ENCODE measurements around the gene TBCK.

TBCK gene

DNA sequence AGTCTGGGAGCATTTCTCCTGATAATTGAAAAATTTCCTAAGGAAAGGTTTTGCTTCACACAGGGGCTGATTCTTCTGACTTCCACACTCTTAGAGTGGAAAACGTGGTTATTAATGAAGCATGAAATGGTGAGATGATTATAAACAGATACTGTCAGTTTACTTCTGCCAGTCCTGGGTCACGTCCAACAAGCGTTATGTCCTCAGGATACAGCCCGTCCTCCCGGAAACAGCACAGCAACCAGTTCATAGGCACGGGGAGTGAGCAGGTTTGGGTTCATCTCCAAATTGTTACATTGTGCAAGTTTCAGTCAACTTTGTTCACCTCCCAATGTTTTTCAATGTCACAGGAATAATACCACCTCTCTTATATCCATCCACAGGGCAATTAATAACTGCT is 321.9 kb downstream of the TBCK start:
- Histone ChIP-seq H3K4me3 (ENCODE audit: low read length, poor library complexity, severe bottlenecking) (no peak overlapping the region), H2AFZ (ENCODE audit: low read length) (no peak overlapping the region), H3K27me3 (ENCODE audit: insufficient read depth, low read length, poor library complexity, severe bottlenecking) (no peaks in the 10 kb centered on the region), H3K9me3 (ENCODE audit: insufficient read depth, low read depth, low read length) (no peaks in the 10 kb centered on the region), H3F3A (ENCODE audit: low read depth) (no peaks in the 10 kb centered on the region), H3K79me2 (ENCODE audit: insufficient read depth, low read length) (no peaks in the 10 kb centered on the region), H3K9ac (ENCODE audit: low read depth, low read length, poor library complexity, severe bottlenecking) (no peak overlapping the region), H3K4me1 (ENCODE audit: insufficient read depth, low read length, poor library complexity, severe bottlenecking) (peaks cover 4% of the 10 kb centered on the region), H3K9me2 (replicated peaks; ENCODE audit: low read depth, low read length) (no peaks in the 10 kb centered on the region), H3K4me2 (ENCODE audit: low read depth, low read length, poor library complexity, severe bottlenecking) (no peak overlapping the region), H3K36me3 (ENCODE audit: insufficient read depth, low read length) (no peaks in the 10 kb centered on the region), H4K20me1 (ENCODE audit: insufficient read depth, low read length, poor library complexity, severe bottlenecking) (no peaks in the 10 kb centered on the region)
- TF ChIP-seq EZH2phosphoT487 (IDR thresholded peaks at IDR 0.05; ENCODE audit: borderline replicate concordance) (no peak), CTCF (conservative IDR thresholded peaks at IDR 0.05; ENCODE audit: low read length) (no peak)

DNA sequence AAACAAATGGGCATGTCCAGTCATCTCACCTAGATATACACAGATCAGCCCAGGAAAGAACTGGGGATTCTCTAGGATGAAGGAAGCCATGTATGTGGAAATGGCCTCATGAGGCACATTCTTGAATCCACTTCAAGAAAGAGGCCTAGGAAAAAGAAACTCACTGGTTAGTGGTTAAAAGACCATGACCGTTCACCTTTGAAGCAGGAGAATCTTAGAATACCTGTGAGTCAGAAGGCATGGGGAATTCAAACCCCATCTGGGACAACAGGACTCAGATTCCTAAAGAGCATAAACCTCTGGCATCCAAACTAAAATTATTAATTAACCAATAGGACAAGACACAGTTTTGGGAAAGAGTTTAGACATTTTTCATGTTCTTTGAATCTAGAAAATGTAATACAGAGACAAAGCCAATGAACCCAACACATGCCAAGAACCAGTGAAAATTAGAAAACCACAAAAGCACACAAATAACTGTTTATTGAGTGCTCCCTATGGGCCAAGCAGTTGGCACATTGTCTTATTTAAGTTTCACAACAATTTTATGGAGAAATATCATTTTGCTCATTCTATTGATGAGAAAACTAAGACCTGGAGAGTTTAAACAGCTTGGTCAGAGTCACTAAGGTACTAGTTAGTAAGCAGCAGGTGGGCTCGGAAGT is 323.2 kb downstream of the TBCK start:
- Histone ChIP-seq H4K20me1 (ENCODE audit: insufficient read depth, low read length, poor library complexity, severe bottlenecking) (no peaks in the 10 kb centered on the region), H3K4me3 (ENCODE audit: low read length, poor library complexity, severe bottlenecking) (no peak overlapping the region), H3K36me3 (ENCODE audit: insufficient read depth, low read length) (no peaks in the 10 kb centered on the region), H3K79me2 (ENCODE audit: insufficient read depth, low read length) (no peaks in the 10 kb centered on the region), H3K9me2 (replicated peaks; ENCODE audit: low read depth, low read length) (no peaks in the 10 kb centered on the region), H3K9me3 (ENCODE audit: insufficient read depth, low read depth, low read length) (no peaks in the 10 kb centered on the region), H2AFZ (ENCODE audit: low read length) (no peak overlapping the region), H3K4me1 (ENCODE audit: insufficient read depth, low read length, poor library complexity, severe bottlenecking) (peaks cover 4% of the 10 kb centered on the region), H3K27me3 (ENCODE audit: insufficient read depth, low read length, poor library complexity, severe bottlenecking) (no peaks in the 10 kb centered on the region), H3K9ac (ENCODE audit: low read depth, low read length, poor library complexity, severe bottlenecking) (no peak overlapping the region), H3F3A (ENCODE audit: low read depth) (no peaks in the 10 kb centered on the region), H3K4me2 (ENCODE audit: low read depth, low read length, poor library complexity, severe bottlenecking) (no peak overlapping the region)
- TF ChIP-seq CTCF (conservative IDR thresholded peaks at IDR 0.05; ENCODE audit: low read length) (no peak), EZH2phosphoT487 (IDR thresholded peaks at IDR 0.05; ENCODE audit: borderline replicate concordance) (no peak)

GRCh38 chr4:105991726-105992125 is 324.3 kb downstream of the TBCK start:
- Histone ChIP-seq H4K20me1 (ENCODE audit: insufficient read depth, low read length, poor library complexity, severe bottlenecking) (no peaks in the 10 kb centered on the region), H3K9me3 (ENCODE audit: insufficient read depth, low read depth, low read length) (no peaks in the 10 kb centered on the region), H3K36me3 (ENCODE audit: insufficient read depth, low read length) (no peaks in the 10 kb centered on the region), H3K9ac (ENCODE audit: low read depth, low read length, poor library complexity, severe bottlenecking) (no peak overlapping the region), H3K9me2 (replicated peaks; ENCODE audit: low read depth, low read length) (no peaks in the 10 kb centered on the region), H3K79me2 (ENCODE audit: insufficient read depth, low read length) (no peaks in the 10 kb centered on the region), H3K4me3 (ENCODE audit: low read length, poor library complexity, severe bottlenecking) (no peak overlapping the region), H3K4me2 (ENCODE audit: low read depth, low read length, poor library complexity, severe bottlenecking) (no peak overlapping the region), H3K27me3 (ENCODE audit: insufficient read depth, low read length, poor library complexity, severe bottlenecking) (no peaks in the 10 kb centered on the region), H3F3A (ENCODE audit: low read depth) (no peaks in the 10 kb centered on the region), H2AFZ (ENCODE audit: low read length) (no peak overlapping the region), H3K4me1 (ENCODE audit: insufficient read depth, low read length, poor library complexity, severe bottlenecking) (peaks cover 4% of the 10 kb centered on the region)
- 0 out of 2 replicates have a peak, but pooled peaks have one; percentile 20 for TF ChIP-seq CTCF (conservative IDR thresholded peaks at IDR 0.05; ENCODE audit: low read length)
- no peak for TF ChIP-seq EZH2phosphoT487 (IDR thresholded peaks at IDR 0.05; ENCODE audit: borderline replicate concordance)

Measured in Loucy (cell line).